Measurements from ENCODE around the gene FOXN3.

DNA sequence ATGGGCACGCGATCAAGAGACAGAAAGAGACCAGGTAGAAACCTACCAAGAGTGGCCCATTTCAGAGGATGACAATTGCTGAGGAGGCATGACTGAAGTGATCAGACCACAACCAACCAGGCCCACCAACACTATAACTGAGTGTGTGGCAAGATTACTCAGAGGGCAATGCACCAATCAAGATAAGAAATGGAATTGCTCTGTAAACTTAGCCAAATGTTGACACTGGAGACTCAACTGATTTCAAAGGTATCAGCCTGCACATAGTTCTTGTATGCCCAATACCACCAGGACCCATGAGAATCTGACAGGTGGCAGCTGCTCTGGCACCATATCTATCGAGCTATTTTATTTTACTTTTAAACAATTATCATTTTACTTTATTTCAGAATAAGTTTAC is 128.9 kb downstream of the FOXN3 start:
- TF ChIP-seq, protein P1, sequence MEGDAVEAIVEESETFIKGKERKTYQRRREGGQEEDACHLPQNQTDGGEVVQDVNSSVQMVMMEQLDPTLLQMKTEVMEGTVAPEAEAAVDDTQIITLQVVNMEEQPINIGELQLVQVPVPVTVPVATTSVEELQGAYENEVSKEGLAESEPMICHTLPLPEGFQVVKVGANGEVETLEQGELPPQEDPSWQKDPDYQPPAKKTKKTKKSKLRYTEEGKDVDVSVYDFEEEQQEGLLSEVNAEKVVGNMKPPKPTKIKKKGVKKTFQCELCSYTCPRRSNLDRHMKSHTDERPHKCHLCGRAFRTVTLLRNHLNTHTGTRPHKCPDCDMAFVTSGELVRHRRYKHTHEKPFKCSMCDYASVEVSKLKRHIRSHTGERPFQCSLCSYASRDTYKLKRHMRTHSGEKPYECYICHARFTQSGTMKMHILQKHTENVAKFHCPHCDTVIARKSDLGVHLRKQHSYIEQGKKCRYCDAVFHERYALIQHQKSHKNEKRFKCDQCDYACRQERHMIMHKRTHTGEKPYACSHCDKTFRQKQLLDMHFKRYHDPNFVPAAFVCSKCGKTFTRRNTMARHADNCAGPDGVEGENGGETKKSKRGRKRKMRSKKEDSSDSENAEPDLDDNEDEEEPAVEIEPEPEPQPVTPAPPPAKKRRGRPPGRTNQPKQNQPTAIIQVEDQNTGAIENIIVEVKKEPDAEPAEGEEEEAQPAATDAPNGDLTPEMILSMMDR (conservative IDR thresholded peaks at IDR 0.05; ENCODE audit: low read depth in 2 of 2): no peak
- TF ChIP-seq EZH2 (IDR thresholded peaks at IDR 0.05; ENCODE audit: low read depth, unreplicated experiment): no peak
- TF ChIP-seq, protein P2, sequence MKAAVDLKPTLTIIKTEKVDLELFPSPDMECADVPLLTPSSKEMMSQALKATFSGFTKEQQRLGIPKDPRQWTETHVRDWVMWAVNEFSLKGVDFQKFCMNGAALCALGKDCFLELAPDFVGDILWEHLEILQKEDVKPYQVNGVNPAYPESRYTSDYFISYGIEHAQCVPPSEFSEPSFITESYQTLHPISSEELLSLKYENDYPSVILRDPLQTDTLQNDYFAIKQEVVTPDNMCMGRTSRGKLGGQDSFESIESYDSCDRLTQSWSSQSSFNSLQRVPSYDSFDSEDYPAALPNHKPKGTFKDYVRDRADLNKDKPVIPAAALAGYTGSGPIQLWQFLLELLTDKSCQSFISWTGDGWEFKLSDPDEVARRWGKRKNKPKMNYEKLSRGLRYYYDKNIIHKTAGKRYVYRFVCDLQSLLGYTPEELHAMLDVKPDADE (IDR thresholded peaks at IDR 0.05): no peak
- TF ChIP-seq CREB1 (CRISPR knock-in tag; IDR thresholded peaks at IDR 0.05; ENCODE audit: low read depth): no peak
- TF ChIP-seq POLR2AphosphoS5 (IDR thresholded peaks at IDR 0.05; ENCODE audit: low read depth): no peak
- TF ChIP-seq ZNF114 (CRISPR knock-in tag; IDR thresholded peaks at IDR 0.05): no peak
- TF ChIP-seq, protein P3, sequence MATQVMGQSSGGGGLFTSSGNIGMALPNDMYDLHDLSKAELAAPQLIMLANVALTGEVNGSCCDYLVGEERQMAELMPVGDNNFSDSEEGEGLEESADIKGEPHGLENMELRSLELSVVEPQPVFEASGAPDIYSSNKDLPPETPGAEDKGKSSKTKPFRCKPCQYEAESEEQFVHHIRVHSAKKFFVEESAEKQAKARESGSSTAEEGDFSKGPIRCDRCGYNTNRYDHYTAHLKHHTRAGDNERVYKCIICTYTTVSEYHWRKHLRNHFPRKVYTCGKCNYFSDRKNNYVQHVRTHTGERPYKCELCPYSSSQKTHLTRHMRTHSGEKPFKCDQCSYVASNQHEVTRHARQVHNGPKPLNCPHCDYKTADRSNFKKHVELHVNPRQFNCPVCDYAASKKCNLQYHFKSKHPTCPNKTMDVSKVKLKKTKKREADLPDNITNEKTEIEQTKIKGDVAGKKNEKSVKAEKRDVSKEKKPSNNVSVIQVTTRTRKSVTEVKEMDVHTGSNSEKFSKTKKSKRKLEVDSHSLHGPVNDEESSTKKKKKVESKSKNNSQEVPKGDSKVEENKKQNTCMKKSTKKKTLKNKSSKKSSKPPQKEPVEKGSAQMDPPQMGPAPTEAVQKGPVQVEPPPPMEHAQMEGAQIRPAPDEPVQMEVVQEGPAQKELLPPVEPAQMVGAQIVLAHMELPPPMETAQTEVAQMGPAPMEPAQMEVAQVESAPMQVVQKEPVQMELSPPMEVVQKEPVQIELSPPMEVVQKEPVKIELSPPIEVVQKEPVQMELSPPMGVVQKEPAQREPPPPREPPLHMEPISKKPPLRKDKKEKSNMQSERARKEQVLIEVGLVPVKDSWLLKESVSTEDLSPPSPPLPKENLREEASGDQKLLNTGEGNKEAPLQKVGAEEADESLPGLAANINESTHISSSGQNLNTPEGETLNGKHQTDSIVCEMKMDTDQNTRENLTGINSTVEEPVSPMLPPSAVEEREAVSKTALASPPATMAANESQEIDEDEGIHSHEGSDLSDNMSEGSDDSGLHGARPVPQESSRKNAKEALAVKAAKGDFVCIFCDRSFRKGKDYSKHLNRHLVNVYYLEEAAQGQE (IDR thresholded peaks at IDR 0.05; ENCODE audit: unreplicated experiment): no peak
- no peak for TF ChIP-seq JUNB (IDR thresholded peaks at IDR 0.05; ENCODE audit: unreplicated experiment)
- TF ChIP-seq EZH2phosphoT487 (IDR thresholded peaks at IDR 0.05; ENCODE audit: unreplicated experiment): no peak

All from GM23338 (cell line).